ENCODE measurements around the gene STIP1.

STIP1 gene

DNA sequence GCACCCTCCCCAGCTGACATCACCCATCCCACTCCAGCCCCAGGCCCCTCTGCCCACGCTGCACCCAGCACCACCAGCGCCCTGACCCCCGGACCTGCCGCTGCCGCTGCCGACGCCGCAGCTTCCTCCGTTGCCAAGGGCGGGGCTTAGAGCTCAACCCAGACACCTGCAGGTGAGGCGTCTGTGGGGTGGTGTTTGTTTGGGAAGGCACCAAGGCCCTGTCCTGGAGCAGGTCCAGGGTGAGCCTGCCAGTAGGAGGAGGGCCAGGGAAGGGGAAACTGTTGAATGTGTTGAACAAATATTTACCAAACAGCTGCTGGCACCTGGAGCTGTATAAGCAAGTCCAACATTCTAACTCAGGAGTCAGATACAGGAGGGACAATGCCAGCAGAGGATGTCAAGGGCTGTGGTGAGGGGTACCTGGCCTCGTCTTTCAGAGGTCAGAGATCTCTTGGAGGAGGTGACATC is 51.5 kb downstream of the STIP1 start:
- peak; percentile 13 for DNase-seq (ENCODE audit: extremely low read depth, insufficient read length)

DNA sequence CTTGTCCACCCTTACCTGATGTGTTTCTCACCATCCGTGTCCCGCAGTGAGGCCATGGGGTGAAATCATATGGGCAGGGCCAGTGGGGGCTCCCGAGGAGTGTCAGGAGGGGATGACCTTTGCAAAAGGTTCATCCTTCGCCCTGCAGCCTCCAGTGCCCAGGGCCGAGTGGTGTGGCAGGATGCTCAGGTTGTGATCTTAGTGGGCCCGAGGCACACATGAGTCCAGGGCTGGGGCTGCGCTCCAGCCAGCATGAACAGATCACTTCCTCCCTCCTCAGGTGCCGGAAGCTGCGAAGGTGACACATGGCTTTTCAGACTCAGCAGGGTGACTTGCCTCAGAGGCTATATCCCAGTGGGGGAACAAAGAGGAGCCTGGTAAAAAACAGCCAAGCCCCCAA is 52.1 kb downstream of the STIP1 start:
- no peaks in the 10 kb centered on the region for H3K27me3 ChIP-seq (replicated peaks; ENCODE audit: control insufficient read depth, insufficient read depth, low read length)
- TF ChIP-seq CTCF (IDR thresholded peaks at IDR 0.05; ENCODE audit: insufficient read depth, low read length, poor library complexity, severe bottlenecking): no peak

More for the DNA sequence above, 51.5 kb downstream of the STIP1 start:
- Histone ChIP-seq H3K4me3 (replicated peaks; ENCODE audit: low read depth, low read length) (no peak overlapping the region), H3K36me3 (ENCODE audit: control insufficient read depth, insufficient read depth, low read length) (peaks cover 1% of the 10 kb centered on the region), H3K27me3 (replicated peaks; ENCODE audit: control insufficient read depth, insufficient read depth, low read length) (no peaks in the 10 kb centered on the region)
- TF ChIP-seq CTCF (IDR thresholded peaks at IDR 0.05; ENCODE audit: insufficient read depth, low read length, poor library complexity, severe bottlenecking): no peak

DNA sequence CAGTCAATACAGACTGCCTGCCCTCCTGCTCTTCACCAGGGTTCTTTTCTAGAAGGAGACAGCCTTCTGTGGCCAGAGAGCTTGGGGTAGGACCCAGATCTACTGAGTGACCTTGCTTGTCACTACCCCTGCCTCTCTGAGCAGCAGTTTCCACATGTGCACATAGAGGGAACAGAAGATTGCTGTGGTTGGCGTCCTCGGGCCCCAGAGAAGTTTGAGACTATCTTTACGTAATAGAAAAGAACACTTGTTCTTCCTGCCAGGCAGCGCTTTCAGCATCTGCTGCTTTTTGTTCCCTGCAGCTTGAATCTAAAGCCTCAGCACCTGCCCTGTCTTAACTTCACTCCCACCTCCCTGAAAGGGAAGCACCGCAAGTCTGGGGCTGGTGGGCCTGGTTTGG is 53.0 kb downstream of the STIP1 start:
- Histone ChIP-seq H3K4me3 (replicated peaks; ENCODE audit: low read depth, low read length) (no peak overlapping the region), H3K27me3 (replicated peaks; ENCODE audit: control insufficient read depth, insufficient read depth, low read length) (no peaks in the 10 kb centered on the region), H3K36me3 (ENCODE audit: control insufficient read depth, insufficient read depth, low read length) (peaks cover 11% of the 10 kb centered on the region)
- TF ChIP-seq CTCF (IDR thresholded peaks at IDR 0.05; ENCODE audit: insufficient read depth, low read length, poor library complexity, severe bottlenecking): no peak
- DNase-seq (ENCODE audit: extremely low read depth, insufficient read length): no peak

More for the DNA sequence above, 52.1 kb downstream of the STIP1 start:
- H3K4me3 ChIP-seq (replicated peaks; ENCODE audit: low read depth, low read length): no peak overlapping the region
- DNase-seq (ENCODE audit: extremely low read depth, insufficient read length): no peak
- peaks cover 2% of the 10 kb centered on the region for H3K36me3 ChIP-seq (ENCODE audit: control insufficient read depth, insufficient read depth, low read length)

DNA sequence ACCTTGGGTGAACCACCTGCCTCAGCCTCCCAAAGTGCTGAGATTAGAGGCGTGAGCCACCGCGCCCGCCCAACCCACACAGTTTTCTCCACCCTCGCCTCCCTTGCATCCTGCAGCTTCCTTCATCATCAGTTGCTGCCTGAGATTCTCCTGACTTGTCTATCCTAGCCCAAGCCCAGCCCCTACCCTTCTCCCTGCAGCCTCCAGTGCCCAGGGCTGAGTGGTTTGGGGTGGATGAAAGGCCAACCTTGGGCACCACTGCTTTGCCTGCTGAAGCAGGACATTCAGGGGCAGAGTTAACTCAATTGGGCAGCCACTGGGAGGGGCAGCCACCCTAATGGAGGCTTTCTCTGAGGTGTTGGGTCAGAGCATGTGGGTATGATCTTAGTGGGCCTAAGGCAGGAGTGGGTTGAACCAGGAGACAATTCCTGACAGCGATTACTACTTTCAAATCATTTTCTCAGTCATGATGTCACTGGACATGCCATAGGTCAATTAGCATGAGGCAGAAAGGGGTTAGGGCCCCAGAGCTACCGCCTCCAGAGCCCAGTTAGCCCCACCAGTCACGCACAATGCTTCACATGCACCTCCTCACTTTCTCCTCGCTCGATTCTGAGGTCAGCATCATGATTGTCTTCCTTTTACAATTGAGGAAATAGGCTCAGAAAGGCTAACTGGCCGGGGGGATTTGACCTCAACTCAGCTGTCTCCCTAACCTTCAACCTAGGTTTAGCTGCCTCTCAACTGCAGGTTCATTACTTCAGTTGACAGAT is 53.9 kb downstream of the STIP1 start:
- no peaks in the 10 kb centered on the region for H3K27me3 ChIP-seq (replicated peaks; ENCODE audit: control insufficient read depth, insufficient read depth, low read length)
- H3K36me3 ChIP-seq (ENCODE audit: control insufficient read depth, insufficient read depth, low read length): peaks cover 13% of the 10 kb centered on the region
- no peak for TF ChIP-seq CTCF (IDR thresholded peaks at IDR 0.05; ENCODE audit: insufficient read depth, low read length, poor library complexity, severe bottlenecking)
- peak overlapping the region; percentile 89 for H3K4me3 ChIP-seq (replicated peaks; ENCODE audit: low read depth, low read length)
- DNase-seq (ENCODE audit: extremely low read depth, insufficient read length): peak; percentile 67

DNA sequence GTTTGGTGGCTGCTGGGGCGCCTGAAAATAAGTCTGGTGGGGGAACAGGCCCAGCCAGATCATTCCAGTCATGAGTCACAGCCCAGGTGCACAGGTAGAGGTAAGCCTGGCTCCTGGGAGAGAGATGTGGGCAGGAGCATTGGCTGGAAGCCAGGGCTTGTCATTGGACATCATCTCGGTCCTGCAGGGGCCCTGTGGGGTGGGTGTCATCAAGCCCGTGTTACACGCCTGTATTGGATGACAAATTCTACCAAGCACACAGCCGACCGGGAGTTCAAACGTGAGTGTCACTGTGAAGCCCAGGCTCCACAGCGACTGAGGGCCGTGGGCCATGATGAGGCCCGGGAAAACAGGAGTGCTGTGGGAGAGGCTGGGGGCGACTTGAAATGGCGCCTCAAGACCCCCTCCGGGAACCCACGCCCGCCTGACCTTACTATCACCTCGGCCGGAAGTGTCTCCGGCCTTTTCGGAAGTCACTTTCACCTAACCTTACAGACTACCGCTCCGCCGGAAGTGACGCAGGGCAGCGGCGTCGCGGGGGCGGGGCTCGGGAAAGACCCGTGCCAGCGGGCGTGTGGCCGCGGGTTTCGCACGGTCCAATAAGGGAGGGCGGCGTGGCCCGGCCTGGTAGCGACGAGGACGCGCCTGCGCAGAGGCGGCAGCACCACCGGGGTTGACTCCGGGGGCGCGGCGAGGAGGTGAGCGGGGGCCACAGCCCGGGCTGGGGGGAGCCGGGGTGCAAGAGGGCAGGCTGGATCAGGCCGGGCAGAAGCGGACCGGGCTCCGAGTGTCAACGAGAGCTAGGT is 54.7 kb downstream of the STIP1 start, which contains the start of gene FKBP2:
Gene FKBP2 (plus strand): TSS at position 661 of the 806 bp plus-strand sequence. CDS start 1,293 bp downstream, outside the sequence.
- peak within 1 kb of the TSS; percentile 89 for H3K4me3 ChIP-seq (replicated peaks; ENCODE audit: low read depth, low read length)
- H3K27me3 ChIP-seq (replicated peaks; ENCODE audit: control insufficient read depth, insufficient read depth, low read length): no peaks in the 10 kb centered on the region
- no peak for TF ChIP-seq CTCF (IDR thresholded peaks at IDR 0.05; ENCODE audit: insufficient read depth, low read length, poor library complexity, severe bottlenecking)
- peak; percentile 99 for DNase-seq (ENCODE audit: extremely low read depth, insufficient read length)
- H3K36me3 ChIP-seq (ENCODE audit: control insufficient read depth, insufficient read depth, low read length): peaks cover 14% of the 10 kb centered on the region

All from GM06990 (cell line).